Measurements from ENCODE around the gene DPYSL4.

DPYSL4 gene

DNA sequence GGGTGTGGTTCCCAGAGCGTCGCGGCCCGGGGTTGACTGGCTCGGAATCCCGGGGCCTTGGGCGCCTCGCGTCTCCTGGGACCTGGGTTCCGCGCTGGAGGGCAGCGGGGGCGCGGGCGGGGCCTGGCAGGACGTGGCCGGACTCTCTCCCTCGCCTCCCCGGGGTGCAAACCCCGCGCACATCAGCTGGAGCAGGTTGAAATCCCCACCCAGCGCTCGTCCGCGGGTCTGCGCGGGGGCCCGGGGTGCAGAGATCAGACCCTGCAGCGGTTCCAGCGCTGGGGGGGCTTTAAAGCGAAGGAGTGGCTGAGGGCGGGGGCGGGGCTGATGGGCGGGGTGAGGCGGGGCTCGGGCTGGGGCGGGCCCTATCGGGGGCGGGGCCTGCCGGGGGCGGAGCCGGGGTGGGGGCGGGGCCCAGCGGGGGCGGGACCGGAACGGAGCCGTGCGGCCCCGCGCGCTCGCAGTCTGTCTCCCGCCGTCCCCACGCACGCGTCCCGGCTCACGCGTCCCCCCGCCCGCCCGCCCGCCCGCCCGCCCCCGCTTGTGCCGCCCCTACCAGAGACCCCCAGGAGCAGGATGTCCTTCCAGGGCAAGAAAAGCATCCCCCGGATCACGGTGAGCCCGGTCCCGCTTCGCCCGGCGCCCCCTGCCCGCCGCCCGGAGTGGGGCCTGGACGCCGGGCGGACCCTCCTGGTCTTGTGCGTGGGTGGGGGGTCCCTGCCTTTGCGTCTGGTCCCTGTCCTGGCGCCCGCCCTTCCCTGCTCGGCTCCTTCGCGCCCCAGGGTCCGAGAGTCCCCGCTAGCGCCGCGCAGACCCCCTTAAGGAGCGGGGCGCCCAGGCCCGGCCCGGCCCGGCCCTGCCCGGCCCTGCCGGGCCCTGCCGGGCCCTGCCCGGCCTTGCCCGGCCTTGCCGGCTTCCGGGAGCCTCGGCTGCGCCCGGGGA is at the start of gene DPYSL4:
Gene DPYSL4 (plus strand): TSS at position 461 of the 942 bp plus-strand sequence. CDS start 116 bp downstream, at position 577.
- DNase-seq = peak in 34 of 56 donors; percentile 15 to 78 (median 50)

DNA sequence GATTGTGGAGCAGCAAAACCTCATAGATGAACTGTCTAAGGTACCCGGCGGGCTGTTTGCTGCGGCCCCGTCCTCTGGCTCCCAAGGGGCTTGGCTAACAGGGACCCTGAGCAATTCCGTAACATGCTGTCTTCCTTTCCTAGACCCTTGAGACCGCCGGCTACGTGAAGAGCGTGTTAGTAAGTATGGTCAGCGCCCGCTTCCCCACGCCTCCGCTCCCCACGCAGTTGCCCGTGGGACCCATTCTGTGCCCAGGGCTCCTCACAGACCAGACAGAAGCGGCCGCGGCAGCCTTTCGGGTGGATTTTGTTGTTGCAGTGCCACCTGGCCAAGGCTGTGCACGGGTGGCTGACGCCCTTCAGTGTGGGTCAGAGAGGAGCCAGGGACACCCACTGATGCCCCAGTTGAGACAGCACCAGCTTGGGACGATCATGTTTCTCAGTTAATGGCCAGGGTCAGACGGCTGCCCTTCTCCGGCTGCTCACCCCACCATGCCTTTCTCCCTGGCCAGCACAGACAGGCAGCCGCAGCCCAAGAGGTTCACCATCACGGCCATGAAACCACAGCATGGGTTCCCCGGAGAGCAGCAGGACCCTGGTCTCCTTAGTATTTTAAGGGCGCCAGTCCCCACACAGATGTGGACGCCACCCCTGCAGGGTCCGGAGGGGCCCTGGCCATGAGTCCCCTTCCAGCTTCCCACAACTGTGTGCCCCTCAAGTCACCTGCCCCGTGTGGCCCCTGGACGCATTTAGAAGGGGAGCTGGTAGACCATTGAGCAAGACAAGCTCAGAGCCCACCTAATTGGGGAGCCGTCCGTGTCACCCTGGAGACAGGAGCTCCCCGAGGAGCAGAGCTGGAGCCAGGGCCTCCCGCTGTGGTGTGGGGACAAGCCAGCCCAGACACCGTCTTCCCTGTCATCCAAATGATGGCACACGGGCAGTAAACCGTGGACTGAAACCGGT is 49.4 kb upstream of the DPYSL4 start:
- DNase-seq = no peak

DNA sequence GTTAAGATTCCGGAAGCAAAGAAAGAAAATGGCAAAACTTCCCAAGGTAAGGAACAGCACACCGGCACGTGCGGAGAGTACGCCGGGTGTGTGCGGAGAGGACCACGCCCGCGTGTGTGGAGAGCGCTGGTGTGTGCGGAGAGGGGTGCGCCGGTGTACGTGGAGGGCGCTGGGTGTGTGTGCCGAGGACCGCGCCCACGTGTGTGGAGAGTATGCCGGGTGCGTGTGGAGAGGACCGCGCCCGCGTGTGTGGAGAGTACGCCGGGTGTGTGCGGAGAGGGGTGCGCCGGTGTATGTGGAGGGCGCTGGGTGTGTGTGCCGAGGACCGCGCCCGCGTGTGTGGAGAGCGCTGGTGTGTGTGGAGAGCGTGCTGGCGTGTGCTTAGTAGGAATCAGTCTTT is 48.6 kb upstream of the DPYSL4 start:
- DNase-seq = no peak

DNA sequence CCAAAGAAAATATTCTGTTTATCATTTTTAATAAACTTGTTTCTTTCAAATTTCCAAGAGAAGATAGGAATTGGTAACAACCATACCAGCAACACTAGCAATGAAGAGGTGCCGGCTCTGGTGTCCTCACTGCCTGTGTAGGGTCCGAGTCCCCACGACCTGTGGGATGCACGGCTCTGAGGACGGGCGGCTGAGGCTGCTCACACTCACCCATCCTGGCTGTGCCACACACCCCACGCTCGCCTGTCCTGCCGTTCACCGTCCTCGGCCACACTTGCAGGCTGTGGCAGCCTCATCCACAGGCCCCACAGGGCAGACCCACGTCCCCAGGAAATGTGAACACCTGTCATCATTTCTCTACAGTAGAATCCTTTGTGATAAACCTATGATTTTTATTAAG is 48.2 kb upstream of the DPYSL4 start:
- DNase-seq = no peak

DNA sequence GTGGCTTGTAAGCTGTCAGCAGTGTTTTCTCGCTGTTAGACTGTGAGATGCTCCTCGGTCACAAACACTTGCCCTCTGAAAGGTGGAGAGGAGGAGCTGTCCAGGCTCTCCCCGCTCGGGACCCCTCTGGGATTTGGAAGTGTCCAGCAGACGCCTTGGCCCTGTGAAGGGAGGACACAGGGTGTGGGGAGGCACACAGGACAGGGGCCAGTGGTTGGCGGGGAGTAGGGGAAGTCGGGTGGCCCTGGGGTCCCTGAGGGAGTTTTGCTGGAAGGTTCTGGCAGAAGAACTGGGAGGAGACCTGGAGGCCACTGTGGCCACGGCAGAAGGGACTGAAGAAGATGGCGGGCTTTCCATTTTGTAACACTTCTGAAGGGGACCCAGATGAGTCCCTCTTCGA is 47.2 kb upstream of the DPYSL4 start:
- no peak for DNase-seq

DNA sequence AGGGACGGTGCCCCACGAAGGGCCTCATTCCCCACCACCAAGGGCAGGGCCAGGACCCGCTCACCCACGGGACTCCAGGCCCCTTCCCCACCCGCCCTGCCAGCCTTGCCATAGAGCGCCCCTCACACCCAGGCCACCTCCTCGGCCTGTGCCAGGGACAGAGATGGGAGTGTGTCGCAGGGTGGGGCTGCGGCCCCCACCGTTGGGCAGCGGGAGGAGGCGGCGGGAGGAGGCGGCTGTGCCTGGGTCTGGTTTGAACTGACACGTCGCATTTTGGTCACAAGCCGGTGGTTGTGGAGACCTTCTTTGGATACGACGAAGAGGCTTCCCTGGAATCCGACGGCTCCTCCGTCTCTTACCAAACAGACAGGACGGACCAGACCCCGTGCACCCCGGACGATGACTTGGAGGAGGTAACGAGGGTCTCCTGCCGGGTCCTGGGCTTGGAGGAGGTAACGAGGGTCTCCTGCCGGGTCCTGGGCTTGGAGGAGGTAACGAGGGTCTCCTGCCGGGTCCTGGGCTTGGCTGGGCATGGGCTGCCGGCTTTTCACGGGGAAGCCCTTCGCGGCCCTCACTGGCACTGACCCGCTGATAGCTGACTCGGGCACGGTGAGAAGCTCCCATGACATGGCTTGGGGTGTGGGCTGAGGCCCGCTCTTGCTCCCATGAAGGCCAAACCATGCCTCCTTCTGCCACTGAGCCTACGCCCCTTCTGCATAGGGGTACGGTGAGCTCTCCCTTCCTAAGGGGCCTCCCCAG is 46.4 kb upstream of the DPYSL4 start:
- no peak for DNase-seq

DNA sequence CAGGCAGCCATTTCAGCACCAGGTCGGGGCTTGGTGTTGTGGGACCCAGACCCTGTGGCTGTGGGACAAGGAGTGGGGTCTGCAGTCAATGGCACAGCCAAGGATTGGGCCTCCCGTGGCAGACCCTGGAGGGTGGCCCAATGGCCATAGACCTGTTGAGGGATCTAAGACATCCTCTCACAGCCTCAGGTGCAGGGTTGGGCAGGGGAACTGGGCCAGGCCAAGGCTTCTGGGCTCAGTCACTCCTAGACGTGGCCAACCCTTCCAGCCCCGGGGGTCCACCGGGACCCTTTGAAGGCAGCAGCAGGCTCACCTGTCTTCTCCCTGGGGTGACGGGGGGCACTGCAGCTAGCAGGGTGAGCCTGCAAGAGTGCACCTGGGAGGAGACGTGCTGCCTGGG is 45.7 kb upstream of the DPYSL4 start:
- no peak for DNase-seq

DNA sequence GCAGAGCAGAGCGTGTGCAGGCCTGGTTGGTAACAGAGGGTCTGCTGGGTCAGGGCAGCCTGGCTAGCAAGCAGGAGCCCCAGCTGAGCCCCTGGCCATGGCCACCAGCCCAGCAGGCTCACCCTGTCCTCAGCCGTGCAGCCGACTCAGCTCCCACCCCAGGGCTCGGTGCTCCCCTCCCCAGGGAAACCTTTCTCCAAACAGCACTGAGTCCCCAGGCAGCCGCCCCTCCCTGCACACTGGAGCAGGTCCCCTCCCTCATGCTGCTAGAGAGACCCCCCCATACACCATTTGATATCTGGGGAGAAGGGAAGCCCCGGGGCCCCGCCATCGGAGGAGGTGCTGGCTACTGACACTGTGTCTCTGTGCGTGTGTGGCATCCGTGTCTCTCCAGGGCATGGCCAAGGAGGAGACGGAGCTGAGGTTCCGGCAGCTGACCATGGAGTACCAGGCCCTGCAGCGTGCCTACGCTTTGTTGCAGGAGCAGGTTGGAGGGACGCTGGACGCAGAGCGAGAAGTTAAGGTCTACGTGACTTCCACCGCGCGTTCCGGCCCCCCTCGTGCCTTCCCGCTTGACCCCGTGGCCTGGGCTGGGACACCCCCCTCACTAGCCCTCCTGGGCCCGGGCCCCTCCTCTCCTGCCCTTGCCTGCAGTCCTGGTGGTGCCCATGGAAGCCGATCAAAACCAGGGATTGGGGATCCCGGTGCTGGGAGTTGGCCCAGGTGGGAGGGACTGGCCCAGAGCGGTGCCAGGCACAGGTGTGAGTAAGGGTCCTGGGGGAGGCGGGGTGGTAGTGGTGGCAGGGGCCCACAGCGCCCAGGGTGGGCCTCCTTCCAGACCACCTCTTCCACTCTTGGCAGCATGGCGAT is 45.0 kb upstream of the DPYSL4 start:
- DNase-seq = no peak

DNA sequence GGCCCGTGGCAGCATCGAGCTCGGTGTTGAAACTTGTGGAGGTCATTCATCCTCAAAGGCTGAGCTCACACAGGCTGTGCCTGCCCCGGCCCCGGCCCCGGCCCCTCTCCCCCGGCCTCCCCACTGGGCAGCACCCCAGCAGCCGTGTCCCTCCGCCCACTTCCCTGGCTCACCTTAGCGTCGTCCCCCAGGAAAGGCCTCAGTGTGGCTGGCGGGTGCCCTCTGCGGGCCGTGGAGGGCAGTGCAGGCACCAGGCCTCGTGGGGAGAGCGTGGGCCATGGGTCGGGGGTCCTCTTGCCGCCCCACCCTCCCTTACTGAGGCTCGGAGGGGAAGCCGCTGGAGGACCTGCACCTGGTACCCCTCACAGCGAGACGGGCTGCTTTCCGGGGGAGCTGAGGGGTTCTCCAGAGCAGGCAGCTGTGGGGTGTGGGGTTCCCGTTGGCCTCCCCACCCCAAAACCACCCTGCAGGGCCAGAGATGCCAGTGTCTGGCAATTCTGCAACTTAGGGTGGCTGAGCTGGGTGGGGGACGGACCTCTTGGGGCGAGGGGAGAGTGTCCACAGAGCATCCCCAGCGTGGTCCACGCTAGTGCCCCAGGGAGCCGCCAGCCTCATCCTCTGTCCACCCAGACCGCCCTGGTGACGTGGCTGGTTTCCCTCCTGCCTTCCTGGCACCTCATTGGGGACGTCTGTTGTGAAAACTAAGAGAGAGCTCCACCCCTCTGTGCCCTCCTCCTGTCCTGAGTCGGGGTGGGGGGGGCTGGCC is 44.2 kb upstream of the DPYSL4 start:
- peak in 27 of 56 donors; percentile 6 to 66 (median 29) for DNase-seq

DNA sequence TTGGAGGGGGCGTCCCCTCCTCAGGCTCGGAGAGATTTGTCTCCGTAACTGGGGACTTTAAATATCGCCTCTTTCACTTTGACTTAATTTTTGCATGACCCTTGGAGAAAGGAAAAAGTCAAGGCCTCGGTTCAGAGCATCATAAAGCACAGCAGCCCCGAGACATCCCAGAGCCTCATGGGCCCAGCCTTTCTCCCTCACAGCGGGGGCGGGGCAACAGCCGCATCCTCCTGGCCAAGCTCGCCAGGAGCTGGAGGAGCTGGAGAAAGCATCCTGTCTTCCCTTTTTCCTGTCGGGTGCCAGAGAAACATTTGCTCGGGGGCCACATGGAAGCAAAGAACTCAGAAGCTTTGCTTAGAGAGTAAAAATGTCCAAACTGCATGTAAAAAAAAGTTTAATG is 43.6 kb upstream of the DPYSL4 start:
- no peak for DNase-seq

DNA sequence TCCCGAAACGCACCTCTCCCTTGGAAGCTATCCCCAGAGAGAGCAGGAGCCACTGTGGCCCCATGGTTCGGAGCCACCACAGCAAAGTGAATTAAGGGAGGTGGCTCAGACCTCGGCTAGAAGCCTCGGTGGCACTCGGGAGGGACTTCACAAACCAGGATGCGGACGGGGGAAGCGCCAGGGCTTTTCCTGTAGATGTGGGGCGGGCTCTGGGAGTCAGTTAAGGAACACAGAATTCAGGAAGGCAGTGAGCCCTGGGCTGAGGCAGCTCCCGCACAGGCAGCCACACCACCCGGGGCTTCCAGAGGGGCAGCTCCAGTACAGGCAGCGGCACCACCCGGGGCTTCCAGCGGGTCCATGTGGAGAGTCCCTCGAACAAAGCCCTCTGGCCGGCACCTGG is 42.7 kb upstream of the DPYSL4 start:
- DNase-seq = no peak

DNA sequence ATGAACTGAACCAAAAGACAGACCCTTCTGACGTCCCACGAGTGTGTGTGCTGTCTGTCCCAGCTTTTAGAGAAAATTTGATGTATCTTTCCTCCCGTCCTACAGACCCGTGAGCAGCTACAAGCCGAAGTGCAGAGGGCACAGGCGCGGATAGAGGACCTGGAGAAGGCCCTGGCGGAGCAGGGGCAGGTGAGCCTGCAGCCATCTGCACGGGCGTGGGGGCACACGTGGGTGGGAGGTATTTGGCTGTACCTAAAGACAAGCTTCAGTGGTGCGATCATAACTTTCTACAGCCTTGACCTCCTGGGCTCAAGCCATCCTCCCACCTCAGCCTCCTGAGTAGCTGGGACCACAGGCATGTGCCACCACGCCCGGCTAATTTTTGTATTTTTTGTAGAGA is 41.7 kb upstream of the DPYSL4 start:
- no peak for DNase-seq

DNA sequence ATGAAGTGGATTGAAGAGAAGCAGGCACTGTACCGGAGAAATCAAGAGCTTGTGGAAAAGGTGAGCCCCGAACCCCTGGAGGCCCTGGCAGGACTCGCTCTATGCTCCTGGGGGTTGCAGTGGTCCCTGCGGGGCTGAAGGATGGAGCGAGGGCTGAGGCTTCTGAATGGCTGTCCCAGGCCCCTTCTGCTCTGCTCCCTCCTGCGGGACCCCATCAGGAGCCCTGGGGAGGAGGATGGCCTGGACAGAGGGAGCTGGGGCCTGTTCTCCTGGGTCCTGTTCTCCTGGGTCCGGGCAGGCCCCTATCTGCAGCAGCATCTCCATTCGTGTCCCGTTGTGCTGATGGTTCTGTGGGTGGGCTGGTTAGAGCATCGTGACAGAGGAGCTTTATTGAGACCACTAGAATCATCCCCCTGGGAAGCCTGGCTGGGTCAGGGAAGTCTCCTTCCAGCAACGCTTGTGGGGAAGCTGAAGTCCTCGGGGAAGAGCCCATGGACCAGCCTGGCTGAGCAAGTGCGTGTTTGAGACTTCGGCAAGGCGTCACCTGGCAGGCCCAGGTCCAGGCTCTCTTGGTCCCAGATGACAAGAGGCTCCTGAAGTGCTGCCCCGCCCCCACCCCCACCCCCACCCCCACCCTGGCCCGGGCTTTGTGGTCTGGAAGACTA is 41.1 kb upstream of the DPYSL4 start:
- no peak for DNase-seq

DNA sequence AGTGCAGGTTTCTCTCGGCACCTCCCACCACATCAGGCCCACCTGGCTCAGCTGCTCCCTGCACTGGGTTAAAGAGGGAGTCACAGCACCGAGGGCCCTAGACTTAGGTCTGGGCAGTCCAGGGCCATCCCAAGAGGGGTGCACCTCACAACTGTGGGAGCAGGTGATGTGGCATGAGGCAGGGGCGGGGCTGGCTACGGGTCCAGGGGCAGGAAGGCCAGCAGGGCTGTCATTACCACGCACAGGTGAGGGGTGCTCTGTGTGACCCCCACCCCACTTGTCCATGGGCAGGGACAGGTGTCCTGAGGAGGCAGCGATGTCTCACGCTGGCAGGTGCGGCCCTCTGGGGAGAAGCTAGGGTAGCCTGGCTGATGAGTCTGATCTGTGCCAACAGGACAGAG is 40.5 kb upstream of the DPYSL4 start:
- no peak for DNase-seq

DNA sequence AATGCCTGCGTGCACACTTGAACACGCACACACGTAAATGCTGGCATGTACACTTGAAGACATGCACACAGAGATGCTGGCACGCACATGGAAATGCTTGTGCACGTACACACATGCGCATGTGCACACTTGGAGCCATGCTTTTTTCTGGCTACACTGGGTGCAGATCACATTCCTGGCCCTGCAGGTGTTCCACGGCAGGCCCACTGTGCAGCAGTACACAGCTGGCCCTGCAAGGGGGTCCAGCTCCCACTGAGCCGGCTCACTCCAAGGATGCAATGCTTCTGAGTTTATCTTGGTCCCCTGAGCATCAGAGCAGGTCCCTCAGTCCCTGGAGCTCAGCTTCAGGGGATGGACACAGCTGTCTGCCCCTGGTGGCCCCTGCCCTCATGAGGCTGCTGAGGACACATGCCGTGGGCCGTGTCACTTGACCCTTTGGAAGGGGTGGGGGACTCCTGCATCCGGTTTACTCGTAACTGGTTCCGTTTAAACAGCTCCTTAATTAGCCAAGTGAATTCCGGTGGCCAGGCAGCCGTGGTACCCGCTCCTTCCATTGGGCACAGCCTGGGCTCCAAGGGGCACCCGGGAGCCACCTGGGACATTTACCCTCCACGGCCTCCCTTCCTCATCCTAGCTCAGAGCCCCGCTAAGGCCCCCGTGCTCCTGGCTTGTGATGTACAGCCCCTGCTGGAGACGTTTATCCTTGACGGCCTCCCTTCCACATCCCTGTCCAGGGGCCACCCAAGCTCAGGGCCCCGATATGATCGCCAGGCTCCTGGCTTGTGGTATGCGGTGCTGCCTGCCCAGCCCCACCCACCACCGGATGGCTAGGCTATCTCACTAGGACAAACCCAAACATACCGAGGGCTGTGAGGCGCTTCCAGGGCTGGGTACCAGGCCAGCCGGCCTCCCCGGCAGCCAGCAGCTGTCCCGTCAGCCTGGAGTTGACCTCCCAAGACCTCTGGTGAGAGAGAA is 39.5 kb upstream of the DPYSL4 start:
- DNase-seq = no peak

DNA sequence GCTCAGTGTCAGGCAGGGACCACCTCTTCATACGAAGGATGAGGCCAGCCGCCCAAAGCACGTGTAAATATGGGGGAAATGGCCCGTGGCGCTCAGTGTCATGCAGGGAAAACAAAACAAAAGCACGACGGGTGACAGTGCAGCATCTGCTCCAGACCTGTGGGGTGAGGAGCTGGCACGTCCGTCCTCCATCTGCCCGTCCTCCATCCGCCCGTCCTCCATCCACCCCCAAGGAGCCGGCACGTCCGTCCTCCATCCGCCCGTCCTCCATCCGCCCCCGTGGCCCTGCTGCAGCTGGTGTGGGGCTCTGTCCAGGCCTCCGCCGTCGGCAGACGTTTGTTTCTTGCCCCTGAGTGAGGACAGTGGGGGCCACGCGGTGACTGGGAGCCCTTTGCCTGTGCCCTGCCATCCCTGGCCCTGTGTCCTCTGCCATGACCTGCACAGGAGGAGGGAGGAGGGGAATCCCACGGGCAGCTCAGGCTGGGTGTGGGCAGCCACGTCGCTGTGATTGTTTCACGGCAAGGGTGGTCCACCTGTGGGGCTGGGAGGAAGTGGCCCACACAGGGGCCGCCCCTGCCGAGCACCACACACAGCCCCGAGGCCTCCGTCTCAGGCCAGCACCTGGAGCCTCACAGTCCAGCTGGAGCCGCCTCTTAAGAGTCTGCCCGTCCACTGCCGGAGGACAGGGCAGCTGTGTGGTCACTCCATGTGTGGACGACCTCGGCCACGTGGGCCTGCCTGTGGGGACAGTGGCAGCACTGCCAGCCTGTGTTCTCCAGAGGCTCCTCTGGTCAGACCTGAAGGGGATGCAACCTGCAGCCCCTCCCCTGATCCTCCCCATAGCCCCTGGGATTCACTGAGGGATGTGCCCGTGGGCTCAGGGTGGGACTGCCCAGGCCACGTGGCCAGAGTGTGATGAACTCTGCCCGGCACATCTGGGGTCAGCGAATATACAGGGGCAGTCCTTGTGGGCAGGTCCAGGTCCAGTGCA is 38.2 kb upstream of the DPYSL4 start:
- DNase-seq = no peak
